GM21390 (cell line): Measurements from ENCODE around the gene SOX5.
"Not testable (repeated sequence)": the region's sequence is repeated elsewhere in the genome, so short reads cannot be mapped to it uniquely, and the experiment has no call there.

Experiments used
- ATAC-seq: cut with Tn5 transposase; IDR thresholded peaks from one replicate; pipeline ENCODE4 v1.9.1; 2021; ENCODE audit not compliant: unreplicated experiment

SOX5 gene

DNA sequence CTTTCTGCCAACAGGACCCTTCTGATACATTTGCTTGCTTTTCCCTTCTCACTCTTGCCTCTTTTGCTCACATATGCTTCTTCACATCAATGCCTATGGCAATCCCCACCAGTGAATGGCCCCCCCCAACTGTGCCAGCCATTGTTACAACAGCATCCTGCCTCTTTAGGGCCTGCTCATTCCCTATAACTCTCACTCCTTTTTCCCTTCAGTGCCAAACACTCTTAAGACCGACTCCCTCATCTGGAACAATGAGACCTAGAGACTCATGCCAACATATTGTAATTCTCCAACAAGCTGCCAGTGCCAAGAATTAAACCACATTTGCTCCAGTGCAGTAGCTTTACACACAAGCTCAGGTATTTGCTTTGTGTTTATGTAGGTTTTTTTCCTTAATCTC, 189.0 kb downstream of the SOX5 start:
- ATAC-seq: no peak

DNA sequence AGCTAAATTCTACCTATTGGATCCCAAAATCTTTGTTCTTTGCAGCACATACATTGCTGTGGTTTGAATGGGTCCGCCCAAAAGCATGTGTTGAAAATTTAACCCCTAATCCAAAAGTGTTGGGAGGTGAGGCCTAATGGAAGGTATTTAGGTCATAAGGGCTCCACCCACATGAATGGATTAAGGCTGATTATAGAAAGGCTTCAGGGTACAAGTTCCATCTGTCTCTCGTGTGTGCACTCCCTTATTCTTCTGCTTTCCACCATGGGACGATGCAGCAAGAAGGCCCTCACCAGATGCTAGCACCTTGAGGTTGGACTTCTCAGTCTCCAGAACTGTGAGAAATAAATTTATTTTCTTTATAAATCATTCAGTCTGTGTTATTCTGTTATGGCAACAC, 190.9 kb downstream of the SOX5 start:
- ATAC-seq: no peak

DNA sequence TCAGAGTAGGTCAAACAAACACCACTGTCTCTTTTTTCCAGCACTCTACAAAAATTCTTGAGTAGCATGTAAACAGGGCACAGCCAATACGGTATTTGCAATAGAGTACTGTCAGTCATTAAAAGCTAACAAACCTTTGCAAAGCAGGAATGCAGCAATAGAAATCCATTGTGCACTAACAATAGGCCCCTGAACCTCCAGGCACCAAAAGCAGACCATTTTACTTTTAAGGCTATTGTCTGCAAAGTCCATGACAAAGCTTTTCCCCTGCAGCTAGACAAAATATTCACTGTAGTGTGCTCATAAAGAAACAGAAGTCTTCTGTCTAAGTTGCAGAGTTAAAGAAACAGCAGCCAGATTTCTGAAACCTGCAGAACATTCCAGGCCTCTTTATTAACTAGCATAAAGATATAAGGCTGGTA, 191.9 kb downstream of the SOX5 start:
- no peak for ATAC-seq

GRCh38 chr12:23756416-23756815, 193.1 kb downstream of the SOX5 start:
- ATAC-seq: no peak

- no peak for ATAC-seq
Measured at GRCh38 chr12:23753628-23754365, 195.7 kb downstream of the SOX5 start.

DNA sequence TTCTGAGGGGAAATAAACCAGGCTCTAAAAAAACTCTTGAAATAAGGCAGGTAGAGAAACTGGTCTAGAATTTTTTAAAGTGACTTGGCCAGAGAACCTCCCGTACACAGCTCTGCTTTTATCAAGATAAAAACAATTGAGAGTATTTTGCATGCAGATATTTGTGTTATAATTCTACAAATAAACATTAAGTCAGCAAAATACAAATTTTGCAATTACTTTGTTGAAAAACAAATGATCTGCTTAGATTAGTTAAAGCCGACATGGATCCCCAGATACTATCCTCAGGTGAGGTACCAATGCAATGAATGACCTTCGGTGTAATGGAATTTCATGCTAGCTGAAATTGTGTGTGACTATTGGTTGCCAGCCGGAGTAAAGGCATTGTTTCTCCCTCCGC, 197.2 kb downstream of the SOX5 start:
- no peak for ATAC-seq

- ATAC-seq: no peak
Measured at GRCh38 chr12:23751641-23752040, 197.8 kb downstream of the SOX5 start.

- no peak for ATAC-seq
Measured at GRCh38 chr12:23750923-23751322, 198.5 kb downstream of the SOX5 start.

- no peak for ATAC-seq
Measured at GRCh38 chr12:23744696-23745095, 204.8 kb downstream of the SOX5 start.

DNA sequence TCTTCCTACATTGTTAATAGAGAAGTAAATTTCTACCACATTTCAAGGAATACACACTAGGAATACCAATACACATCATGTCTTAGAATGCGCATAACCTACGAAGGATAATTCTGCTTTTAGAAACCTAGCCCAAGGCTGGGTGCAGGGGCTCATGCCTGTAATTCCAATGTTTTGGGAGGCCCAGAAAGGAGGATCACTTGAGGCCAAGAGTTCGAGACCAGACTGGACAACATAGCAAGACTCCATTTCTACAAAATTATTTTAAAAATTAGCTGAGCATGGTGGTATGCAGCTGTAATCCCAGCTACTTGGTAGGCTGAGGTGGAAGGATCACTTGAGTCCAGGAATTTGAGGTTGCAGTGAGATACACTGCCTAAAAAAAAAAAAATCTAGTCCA, 206.9 kb downstream of the SOX5 start:
- no peak for ATAC-seq

DNA sequence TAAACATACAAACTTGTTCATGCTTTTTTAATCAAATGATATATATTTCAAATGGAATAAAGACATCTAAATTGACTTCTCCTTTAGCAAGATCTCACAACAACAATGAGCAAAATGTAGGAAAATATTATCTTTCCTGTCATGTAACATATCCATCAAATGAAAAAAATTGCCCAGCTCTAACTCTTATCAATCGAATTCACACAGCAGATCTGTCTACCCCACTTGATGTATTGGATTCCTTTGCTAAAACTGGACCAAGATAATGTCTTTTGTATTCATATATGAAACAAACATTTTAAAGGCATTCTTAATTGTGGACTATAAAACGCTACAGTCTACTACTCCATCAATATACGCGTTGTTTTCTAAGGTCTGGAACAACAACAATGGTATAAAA, 218.0 kb downstream of the SOX5 start:
- ATAC-seq: no peak

- ATAC-seq: no peak
Measured at GRCh38 chr12:23731035-23731434, 218.4 kb downstream of the SOX5 start.

GRCh38 chr12:23729359-23729758, 220.1 kb downstream of the SOX5 start:
- ATAC-seq: no peak

DNA sequence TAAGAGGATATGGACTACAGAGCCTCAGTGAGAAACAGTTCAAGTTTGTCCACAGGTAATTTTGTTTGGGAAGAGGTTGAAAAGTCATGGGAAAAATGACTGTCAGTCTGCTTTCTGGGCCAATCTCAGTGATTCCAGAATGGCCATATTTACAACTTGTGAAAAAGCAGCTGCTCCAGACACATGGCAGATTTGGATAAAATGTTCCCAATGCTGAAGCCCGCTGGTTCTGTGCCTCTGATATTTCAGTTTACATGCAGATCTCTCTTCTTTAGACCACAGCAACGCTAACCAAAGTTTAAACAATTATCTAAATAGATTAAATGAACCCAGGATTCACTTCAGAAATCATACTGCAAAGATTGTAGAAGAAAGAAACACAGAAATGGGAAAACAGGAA, 222.8 kb downstream of the SOX5 start:
- no peak for ATAC-seq

DNA sequence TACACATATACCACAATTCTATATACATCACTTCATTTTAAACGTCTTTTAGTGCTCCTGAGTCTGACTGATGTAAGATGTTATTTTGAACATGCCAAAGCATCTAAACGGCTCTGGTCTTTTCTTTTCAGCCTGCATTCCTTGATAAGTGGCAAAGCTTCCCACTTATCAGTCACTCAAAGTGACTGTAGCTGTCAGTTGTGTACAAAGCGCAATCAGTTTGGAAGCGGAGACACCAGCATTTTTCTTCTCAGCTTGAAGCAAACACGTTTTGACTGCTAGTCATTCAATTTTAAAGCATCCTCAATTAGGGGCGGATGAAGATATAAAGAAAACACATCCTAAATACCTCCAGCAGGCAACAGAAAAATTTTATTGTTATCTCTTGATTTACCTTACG, 226.8 kb downstream of the SOX5 start:
- no peak for ATAC-seq

DNA sequence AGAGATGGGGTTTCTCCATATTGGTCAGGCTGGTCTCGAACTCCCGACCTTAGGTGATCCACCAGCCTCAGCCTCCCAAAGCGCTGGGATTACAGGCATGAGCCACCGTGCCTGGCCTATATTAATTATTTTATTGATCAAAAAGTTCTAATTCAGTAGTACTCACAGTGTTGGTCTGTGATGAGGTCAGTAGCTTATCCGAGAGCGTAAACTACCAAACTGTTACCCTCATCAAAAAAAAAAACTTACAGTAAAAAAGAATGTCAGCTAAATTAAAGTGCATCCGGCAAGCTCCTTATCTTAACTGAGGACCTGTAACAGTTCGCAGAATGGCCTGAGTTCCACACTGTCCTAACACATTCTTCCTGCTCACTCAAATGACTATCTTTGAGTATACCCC, 228.2 kb downstream of the SOX5 start:
- ATAC-seq: no peak

- ATAC-seq: no peak
Measured at GRCh38 chr12:23719493-23719892, 230.0 kb downstream of the SOX5 start.

GRCh38 chr12:23710361-23710760, 239.1 kb downstream of the SOX5 start:
- not testable (repeated sequence) for ATAC-seq

GRCh38 chr12:23708185-23708837, 241.2 kb downstream of the SOX5 start:
- ATAC-seq: no peak

DNA sequence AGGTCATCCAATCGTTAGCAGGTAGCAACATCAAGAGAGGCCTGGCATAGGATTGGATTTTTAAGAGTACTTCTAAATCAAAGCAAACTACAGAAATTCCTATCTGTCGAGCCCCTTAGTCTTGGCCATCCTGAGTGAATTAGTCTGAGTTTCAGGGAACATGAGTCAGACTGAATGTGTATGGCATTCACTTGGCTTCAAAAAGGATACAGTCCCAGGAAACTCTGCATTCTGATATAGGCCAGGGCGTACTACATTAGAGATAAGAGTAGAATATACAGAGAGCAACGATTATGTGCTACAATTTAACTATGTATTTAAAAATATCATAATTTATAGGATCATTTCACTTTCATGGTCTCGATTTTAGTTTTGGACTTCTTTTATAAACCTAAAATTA, 242.2 kb downstream of the SOX5 start:
- ATAC-seq: no peak

GRCh38 chr12:23704992-23705943, 244.2 kb downstream of the SOX5 start:
- no peak for ATAC-seq

DNA sequence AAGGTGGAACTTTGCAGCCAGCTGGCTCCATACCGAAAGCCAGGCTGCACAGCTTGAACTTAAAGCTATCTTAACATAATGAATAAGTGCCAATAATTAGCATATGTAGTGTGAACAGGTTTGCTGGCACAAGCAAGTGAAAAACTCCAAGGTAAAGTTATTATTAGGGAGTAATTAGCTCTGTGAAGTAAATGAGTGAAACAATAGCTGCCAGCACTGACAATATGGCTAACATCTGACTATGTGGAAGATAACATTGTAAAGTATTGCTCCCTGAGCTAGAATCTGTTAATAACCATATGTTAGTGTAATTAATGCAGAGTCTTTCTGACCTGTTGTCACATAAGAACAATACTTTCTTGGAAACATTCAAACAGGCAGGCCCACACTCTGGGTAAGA, 246.4 kb downstream of the SOX5 start:
- no peak for ATAC-seq
